HG03103 (cell line): ENCODE data around the gene DAO.

Source experiments
- ATAC-seq: cut with Tn5 transposase; IDR thresholded peaks from one replicate; pipeline ENCODE4 v1.9.1; 2021; ENCODE audit warnings: low read depth; ENCODE audit not compliant: unreplicated experiment

DAO gene

GRCh38 chr12:108915632-108916133, 35.8 kb downstream of the DAO start:
- no peak for ATAC-seq

- no peak for ATAC-seq
Observed at GRCh38 chr12:108916336-108916735, 36.4 kb downstream of the DAO start.

DNA sequence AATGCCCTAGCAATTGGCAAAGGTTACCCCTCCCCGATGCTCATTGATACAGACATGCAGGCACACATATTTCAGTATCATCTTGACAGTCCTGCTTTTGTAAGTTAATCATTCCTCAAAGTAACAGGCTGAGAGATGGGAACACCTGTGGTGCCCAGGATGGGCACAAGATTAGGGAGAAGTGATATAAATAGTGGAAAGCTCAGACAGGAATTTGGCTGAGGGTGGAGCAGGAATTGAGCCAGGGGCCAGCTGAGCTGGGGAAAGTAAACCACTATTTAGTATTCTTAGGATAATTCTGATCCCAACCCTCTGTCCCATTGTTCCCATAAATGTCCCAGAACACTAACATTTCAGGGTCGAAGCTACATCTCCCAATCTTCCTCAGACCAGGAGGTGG, 38.3 kb downstream of the DAO start:
- no peak for ATAC-seq

- no peak for ATAC-seq
Observed at GRCh38 chr12:108918960-108919642, 39.2 kb downstream of the DAO start.

DNA sequence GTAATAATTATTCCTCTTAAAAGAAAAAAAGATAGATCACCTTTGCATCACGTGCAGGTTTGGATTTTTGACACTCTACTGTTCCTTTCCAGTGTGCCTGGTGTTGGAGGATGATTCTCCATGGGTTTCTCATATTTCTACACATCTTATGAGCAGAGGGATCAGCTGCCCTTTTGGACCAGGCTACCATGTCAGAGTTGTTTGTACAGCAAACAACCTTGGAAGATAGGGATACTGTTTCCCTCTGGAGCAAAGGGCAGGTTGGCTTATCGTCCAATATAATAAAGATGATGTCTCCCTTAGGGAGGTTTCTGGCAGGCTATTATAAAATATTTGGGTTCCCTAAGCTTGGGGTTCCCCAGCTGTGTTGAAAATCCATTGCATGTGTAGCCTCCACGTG, 42.1 kb downstream of the DAO start:
- ATAC-seq: no peak

GRCh38 chr12:108922918-108923317, 43.0 kb downstream of the DAO start:
- ATAC-seq: no peak

GRCh38 chr12:108928695-108929094, 48.8 kb downstream of the DAO start:
- ATAC-seq: no peak

DNA sequence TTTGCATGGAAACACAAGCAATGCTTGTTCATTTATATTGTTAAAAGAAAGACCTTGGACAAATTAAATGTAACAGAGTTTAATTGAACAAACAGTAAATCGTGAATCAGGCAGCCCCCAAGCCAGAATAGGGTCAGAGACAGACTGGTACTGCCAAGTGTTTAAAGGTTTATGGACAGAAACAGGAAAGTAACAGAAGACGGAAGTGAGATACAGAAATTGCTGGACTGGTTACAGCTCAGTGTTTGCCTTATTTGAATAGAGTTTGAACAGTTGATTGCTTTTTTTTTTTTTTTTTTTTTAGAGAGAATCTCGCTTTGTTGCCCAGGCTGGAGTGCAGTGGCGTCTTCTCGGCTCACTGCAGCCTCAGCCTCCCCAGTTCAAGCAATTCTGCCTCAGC, 50.3 kb downstream of the DAO start:
- no peak for ATAC-seq

DNA sequence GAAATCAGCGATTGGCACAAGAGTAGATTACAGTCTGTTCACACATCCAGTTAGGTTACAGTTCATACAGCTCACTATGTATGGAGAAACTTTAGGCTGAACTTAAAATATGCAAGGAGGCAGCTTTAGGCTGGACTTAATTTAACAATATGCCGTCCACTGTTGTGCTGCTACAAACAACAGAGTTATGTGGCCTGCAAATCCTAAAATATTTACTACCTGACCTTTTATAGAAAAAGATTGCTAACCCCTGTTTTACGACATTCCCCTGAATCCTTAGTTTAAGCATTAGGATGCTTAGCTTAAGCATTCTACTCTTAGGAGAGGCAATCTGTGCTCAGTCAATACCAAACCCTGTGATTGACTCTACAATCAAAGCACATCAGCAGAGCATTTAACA, 50.9 kb downstream of the DAO start:
- no peak for ATAC-seq

DNA sequence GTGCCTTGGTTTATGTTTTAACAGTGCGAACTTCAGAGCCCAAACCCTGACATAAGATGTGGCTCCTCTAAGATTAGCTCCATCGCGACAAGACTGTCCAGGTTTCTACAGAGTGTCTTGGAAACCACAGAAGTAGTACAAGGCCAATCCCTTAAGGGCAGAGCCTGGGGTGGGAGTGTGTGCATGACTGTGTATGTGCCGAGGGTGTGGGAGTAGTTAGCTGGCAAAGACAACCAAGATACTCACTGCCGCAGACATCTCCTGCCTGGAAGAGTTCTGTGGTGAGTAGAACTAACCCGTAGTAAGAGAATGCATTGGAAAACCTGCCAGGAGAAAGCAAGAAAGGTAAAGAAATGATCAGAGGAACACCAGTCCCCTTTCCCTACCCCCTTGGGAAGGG, 54.1 kb downstream of the DAO start:
- no peak for ATAC-seq

- no peak for ATAC-seq
Observed at GRCh38 chr12:108935159-108935763, 55.4 kb downstream of the DAO start.

- ATAC-seq: no peak
Observed at GRCh38 chr12:108938247-108938924, 58.5 kb downstream of the DAO start.

DNA sequence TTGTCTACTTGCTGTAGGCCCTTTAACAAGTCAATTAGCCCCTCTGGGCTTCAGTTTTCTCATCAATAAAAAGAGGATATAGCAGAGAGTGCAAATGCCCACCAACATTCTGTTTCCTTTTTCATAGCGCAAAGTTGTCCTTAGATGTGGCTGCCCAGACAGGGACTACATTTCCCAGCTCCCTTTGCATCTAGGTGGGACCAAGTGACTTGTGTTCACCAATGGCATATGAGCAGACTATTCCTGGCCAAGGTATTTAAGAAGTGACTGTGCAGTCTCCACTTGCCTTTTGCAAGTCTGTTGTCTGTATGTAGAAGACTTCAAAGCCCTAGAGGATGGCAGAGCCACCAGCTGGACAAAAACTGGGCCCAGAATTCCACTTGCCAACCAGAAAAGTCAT, 59.7 kb downstream of the DAO start:
- ATAC-seq: no peak

- ATAC-seq: no peak
Observed at GRCh38 chr12:108940138-108940537, 60.2 kb downstream of the DAO start.

- ATAC-seq: no peak
Observed at GRCh38 chr12:108947097-108947496, 67.2 kb downstream of the DAO start.

- no peak for ATAC-seq
Observed at GRCh38 chr12:108948367-108948766, 68.5 kb downstream of the DAO start.

GRCh38 chr12:108949976-108950375, 70.1 kb downstream of the DAO start:
- ATAC-seq: no peak
